Ecto neural progenitor cell (in vitro differentiated cells): ENCODE data around the gene VSTM2L.
"Not testable (repeated sequence)": the region's sequence is repeated elsewhere in the genome, so short reads cannot be mapped to it uniquely, and the experiment has no call there.

Source experiments
- DNase-seq: peaks from one replicate; pipeline ENCODE4 v3.0.0-alpha.2; 2018; ENCODE audit warnings: low spot score

The VSTM2L gene

DNA sequence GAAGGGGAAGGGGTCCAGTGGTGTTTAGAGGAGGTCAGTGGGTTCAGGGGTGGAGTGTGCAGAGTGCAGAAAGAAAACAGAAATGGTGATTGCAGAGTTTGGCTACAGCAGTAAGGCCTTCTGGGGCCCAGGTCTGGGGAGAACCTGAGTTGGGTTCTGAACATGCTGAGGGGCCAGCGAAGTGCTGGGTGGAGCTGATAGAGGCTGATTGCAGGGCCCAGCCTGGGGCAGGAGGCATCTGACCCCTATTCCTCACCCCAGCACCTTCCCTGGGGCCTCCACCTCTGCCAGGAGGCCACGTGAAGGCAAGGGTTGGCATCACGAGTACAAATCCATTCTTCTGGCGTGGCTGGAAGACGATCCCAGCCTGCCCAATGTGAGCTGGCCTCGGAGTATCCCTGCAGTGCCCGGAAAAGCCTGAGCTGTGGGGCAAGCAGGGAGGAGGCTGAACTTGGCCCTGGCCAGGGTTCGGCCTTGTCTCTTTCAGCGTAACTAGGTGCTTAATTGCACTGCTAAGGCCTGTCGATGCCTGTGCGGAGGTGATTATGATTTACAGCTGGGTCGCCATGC lies 35.3 kb downstream of the VSTM2L start:
- DNase-seq, result no peak

DNA sequence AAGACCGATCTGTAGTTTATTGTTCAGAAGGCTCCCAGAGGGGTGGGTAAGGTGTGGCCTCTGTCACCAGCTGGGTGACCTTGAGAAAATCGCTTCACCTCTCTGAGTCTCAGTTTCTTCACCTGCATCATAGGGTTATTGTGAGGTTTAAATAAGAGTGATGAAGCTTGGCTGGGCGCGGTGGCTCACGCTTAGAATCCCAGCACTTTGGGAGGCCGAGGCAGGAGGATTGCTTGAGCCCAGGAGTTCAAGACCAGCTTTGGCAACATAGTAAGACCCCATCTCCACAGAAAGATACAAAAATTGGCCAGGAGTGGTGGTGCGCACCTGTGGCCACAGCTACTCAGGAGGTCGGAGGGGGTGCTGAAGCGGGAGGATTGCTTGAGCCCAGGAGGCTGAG lies 36.0 kb downstream of the VSTM2L start:
- DNase-seq, result no peak

DNA sequence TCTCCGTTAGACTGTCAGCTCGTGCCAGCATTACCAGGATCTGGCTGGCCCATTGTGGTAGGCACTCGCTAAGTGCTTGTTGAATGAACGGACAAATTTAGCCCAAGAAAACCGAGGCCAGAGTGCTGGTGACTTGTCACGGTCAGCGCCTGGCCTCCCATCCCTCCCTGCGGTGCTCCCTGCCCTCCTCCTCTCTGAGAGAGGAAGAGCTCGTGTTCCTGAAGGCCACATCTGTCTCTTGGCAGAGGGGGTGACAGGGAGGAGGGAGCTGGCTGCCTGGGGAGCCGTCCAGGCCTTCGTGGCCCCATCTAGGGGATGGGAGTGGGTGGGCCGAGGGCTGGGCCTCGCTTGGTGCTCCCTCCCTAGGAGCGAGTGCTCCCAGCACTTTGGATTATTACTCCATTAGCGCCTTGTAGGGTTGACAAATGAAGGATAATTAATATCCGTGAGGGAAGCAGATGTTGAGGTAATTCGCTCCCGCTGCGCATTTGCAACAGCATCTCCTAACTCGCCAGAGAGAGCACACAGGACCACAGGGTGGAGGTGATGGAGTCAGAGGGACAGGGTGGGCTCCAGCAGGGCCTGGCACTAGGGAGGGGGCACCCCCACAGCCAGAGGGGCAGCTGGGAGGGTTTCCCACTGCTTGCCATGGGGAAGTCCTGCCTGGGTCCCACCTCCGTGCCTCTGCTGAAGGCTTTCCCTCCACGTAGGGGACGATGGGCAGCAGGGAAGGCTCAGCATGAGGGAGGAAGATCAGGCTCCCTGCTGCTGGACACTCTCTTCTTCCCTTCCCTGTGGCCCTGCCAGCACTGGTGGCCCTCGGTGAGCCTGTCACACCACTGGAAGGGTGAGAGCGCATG lies 37.0 kb downstream of the VSTM2L start:
- DNase-seq, result no peak

DNA sequence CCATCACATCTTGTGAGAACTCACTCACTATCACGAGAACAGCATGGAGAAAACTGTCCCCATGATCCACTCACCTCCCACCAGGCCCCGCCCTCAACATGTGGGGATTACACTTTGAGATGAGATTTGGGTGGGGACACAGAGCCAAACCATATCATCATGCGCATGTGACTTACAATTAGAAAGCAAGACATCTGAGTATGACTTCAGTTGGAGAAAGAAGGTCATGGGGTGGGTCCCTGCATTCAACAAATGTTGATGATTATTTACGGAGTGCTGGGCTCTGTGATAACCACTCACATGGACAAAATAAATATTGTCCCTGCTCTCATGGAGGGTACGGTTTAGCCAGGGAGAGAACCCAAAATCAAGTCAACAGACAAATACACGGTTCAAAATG lies 37.9 kb downstream of the VSTM2L start:
- DNase-seq, result no peak

DNA sequence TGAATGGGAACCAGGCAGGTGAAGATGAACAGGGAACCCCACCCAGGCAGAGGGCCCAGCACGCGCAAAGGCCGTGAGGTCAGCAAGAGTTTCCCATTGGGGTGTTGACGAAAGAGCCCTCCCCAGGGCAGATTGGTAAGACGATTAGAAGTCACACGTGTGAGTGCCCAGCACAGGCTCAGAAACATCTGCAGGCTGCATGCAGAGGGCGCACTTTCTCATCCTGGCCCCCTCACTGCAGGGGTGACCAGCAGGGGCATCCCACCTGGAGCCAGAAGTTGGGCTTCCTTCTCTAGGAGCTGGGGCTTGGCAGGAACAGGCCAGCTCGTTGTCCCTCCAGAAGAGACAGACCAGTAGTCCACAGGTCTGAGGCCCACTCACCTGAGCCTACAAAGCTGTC lies 38.4 kb downstream of the VSTM2L start:
- no peak for DNase-seq

DNA sequence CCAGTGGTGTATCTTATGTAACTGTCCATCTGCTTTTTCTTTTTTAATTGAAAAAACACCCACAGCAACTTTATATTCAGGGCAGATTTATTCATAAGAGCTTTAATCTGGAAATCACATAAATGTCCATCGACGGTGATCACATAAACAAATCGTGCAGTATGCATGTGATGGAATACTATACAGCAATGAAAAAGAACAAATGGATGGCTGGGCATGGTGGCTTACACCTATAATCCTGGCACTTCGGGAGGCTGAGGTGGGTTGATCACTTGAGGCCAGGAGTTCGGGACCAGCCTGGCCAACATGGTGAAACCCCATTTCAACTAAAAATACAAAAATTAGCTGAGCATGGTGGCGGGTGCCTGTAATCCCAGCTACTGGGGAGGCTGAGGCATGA lies 39.1 kb downstream of the VSTM2L start:
- DNase-seq, result peak; percentile 10

DNA sequence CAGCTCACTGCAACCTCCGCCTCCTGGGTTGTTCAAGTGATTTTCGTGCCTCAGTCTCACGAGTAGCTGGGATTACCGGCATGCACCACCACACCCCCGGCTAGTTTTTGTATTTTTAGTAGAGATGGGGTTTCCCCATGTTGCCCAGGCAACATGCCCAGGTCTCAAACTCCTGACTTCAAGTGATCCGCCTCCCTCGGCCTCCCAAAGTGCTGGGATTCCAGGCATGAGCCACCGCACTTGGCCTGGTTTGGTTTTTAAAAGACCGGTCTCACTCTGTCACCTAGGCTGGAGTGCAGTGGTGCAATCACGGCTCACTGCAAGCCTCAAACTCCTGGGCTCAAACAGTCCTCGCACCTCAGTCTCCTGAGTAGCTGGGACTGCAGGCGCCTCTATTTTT lies 40.1 kb downstream of the VSTM2L start:
- DNase-seq, result peak; percentile 41

DNA sequence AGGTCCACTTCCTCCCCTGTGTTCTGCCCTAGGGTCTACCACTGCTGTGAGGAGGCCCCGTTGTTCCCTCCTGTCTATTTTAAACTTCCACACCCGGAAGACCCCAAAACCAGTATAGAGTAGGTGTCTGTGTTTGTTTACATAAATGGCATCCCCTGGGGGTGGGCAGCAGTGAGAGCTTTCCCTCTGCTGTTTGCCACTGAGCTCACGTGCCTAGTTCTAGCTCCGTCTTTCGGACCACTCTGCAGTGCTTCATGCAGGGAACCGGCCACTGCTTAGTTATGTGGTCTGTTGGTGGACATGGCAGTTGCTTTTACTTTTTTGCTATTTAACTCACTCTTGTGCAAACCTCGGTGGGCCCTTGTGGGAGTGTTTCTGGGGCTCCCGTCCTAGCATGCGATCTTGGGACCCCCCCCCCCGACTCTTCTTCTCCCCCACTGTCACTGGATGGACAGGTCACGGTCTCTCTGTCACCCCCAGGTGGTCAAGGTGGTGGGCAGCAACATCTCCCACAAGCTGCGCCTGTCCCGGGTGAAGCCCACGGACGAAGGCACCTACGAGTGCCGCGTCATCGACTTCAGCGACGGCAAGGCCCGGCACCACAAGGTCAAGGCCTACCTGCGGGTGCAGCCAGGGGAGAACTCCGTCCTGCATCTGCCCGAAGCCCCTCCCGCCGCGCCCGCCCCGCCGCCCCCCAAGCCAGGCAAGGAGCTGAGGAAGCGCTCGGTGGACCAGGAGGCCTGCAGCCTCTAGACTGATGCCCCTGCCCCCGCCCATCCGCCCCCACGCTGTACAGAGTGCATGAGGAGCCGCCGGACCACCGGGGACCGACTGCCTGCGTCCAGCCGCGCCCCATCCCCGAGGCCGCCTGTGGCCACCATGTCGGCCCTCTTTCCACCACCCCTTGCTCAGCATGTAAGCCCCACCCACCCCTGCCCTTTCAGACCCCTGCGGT lies 40.9 kb downstream of the VSTM2L start:
- peak; percentile 51 for DNase-seq

DNA sequence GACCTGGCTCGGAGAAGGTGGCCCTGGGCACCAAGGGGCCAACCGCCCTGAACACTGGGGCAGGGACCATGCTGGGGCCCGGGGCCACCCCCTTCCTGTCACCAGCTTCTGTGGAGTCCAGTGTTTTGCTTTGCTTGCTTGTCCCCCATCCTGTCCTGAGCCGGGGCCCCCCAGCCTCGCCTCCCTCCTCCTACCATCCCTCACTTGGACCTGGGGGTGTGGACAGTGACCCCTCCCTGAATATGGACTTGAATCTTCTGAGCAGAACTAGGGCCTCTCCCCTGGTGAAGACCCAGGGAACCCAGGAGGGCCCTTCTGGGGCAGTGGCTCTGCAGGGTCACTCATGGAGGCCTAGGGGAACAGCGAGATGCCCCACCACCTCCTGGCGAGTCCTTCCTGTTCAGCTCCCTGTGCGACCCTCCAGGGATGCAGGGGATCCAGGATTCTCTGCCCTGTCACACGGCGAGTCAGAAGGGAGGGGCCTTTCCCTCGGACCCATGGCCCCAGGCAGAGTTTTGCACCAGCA lies 41.6 kb downstream of the VSTM2L start:
- peak; percentile 47 for DNase-seq

DNA sequence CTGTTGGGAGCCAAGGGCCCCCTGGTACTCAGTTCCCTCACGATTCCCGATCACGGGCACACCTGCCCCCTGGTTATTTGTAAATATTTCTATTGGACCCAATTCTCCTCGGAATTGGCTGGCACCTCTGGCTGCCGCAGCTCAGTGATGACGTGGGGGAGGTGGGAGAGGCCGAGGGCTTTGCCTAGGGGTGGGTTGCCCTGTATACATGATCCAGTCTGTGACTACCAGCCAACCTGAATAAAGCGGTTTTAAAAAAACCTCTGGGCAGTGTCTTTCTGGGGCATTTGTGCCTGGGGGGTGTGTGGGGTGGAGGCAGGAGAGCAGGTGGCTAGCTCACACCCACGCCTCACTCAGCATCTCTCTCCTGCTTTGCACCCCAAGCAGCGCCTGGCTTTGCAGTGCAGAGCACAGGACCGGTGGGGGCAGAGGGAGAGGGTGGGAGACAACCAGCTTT lies 42.2 kb downstream of the VSTM2L start:
- peak; percentile 41 for DNase-seq

DNA sequence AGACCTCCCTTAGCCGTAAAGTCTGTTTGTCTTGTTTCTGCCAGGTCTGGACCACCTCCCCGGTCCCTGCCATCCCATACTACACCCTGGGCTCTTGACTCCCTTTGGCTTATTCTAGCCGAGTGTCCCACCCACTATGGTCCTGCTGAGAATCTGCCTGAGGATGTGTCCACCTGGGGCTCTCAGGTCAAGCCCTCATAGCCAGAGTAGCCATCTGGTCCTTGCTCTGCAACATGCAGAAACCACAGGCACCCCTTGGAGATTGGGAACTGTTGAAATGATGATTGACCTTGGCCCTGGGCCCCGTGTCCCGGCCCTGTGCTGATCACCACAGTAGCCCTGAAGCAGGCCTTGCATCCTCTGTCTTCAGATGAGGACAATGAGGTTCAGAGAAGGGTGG lies 44.0 kb downstream of the VSTM2L start:
- DNase-seq, result peak; percentile 22

DNA sequence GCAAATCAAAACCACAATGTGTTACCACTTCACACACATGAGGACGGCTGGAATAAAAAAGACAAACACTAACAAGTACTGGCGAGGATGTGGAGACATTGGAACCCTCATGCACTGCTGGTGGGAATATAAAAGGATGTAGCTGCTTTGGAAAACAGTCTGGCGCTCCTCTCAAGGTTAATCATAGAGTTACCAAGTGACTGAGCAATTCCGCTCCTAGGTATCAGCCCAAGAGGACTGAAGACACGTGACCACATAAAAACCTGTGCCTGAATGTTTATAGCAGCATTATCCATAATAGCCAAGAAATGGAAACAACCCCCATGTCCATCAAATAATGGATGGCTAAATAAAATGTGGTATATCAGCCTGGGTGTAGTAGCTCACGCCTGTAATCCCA lies 45.0 kb downstream of the VSTM2L start:
- DNase-seq, result no peak

DNA sequence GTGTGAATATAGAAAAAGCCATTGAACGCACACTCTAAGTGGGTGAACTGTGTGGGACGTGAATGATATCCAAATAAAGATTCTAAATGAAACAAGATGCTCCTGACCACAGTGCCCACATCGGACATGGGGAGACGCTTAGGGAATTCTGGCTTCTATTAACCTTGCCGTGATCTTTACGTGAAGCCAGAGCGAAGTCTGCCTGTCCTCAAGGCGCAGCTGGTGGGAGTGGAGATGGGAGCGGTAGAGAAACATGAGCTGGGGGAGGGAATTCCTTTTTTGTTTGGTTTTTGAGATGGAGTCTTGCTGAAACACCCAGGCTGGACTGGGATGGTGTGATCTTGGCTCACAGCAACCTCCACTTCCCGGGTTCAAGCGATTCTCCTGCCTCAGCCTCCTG lies 46.0 kb downstream of the VSTM2L start:
- peak; percentile 21 for DNase-seq

DNA sequence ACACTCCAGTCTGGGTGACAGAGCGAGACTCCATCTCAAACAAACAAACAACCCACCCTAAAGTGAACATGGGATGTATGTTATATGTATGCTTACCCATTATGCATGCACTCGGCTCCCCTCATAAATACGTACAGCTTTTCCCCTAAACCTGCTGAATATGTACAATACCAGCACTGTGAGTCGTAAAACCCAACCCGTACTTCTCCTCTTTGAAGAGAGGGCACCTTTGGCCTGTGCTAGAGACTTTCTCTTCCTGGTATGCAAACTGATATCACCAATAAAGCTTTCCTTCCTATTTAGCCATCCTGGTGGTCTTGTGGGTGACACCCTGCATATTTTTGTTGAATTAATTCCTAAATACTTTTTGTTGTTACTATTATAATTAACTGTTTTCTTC lies 51.3 kb downstream of the VSTM2L start:
- no peak for DNase-seq

DNA sequence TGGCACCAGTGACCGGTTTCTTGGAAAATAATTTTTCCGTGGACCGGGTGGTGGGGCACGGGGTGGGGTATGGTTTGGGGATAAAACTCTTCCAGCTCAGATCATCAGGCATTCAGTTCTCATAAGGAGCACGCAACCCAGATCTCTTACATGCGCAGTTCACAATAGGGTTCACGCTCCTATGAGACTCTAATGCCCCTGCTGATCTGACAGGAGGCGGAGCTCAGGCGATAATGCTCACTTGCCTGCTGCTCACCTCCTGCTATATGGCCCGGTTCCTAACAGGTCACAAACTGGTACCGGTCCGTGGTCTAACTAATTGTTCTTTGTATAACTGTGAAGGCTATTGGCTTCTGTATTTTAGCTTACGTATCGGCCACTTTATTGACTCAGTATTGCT lies 51.7 kb downstream of the VSTM2L start:
- DNase-seq, result peak; percentile 21

DNA sequence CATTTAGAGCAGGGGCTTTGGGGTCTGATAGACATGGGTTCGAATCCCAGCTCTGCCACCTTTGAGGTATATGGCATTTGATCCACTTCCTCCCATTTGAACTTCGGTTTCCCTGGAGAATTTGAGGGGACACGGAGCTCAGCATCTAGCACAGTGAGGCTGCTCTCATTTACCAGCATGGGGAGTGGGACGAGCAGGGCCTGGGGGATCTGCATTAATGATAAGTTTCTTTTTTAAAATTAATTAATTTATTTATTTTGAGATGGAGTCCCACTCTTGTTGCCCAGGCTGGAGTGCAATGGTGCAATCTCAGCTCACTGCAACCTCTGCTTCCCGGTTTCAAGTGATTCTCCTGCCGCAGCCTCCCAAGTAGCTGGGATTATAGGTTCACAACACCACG lies 52.6 kb downstream of the VSTM2L start:
- no peak for DNase-seq

DNA sequence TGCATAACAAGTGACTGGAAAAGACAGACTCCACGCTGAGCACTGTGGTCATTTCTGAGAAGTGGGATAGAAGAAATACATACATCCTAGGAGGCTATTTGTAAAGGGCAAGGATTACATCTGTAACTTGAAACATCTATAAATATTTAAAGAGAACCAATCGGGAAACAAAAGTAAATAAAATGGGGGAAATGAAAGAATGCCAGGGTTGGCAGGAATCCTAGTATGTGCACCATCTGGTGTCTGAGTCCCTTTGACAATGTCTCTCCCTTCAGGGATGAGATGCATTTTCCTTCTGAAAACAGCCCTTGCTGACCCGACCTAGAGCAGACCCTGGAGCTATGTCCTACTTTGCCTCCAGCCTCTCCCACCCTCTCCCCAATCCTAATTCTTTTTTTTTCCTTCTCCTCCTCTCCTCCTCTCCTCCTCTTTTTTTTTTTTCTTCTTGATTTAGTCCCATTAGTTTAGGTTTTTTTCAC lies 53.2 kb downstream of the VSTM2L start:
- DNase-seq, result no peak

DNA sequence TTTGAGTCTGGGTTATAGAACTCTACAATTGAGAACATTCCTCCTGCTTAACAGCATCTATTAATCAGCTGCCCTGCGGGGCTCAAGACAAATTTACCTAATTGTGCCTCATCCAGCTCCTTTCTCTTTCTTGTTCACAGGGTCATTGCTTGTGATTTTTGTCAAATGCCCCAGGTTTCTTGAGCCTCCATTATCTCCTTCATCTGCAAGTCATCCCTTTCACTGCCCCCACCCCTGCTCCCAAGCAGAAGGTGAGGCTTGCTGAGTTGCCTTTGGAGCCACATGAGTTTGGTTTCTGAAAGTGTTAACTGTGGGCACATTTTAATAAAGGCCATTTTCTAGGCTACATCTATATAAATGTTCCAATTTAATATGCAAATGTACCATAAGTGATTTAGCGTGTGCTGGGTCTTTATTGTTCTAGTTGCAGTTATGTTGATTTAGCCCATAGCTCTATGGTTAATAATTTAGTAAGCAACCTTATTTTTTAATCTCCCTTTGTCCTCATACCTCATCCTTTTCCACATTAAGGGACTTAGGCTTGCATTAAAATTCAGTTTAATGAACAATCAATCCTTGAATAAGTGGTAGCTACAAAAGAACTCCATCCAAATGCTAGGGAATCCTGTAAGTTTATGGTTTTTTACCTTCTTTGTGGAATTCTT lies 56.1 kb downstream of the VSTM2L start:
- DNase-seq, result peak; percentile 28

DNA sequence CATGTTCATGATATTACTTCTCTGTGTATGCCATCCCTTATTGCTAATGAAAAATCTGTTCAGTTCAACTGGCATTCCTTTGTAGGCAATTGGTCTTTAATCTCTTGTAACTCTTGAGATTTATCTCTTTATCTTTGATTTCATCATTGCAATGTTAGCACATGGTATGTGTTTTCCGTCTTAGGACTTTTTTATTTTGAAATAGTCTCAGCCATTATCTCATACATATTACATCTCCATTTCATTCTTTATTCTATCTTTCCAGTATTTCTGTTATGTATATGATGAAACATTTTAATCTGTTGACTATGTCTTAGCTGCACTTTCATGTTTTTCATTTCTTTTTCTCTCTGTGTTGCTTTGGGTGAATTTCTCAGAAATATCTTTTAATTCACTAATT lies 58.1 kb downstream of the VSTM2L start:
- no peak for DNase-seq

DNA sequence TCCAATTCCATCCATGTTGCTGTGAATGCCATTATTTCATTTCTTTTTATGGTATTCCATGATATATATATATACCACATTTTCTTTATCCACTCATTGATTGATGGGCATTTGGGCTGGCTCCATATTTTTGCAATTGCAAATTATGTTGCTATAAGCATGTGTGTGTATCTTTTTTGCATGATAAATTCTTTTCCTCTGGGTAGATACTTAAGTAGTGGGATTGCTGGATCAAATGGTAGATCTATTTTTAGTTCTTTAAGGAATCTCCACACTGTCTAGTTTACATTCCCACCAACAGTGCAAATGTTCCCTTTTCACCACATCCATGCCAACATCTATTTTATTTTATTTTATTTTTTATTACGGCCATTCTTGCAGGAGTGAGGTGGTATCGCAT lies 60.6 kb downstream of the VSTM2L start:
- not testable (repeated sequence) for DNase-seq

DNA sequence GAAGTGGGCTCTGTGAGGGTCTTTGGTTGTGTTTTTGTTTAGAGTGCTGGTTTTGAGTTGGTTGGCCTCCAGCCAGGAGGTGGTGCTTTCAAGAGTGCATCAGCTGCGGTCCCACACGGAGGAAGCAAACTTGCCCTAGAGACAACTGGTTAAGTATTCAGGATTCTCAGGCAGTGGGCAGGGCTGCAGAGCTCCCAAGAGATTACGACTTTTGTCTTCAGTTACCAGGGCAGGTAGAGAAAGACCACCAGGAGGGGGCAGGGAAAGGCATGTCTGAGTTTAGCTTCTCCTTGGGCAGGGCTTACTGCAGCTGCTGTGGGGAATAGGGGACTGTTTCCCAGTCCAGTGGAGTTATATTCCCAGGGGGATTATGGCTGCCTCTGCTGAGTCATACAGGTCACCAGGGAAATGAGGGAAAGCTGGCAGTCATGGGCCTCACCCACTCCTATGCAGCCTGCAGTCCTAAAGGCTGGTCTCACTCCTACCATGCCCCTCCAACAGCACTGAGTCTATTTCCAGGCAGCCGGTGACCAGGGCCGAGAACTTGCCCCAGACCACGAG lies 66.0 kb downstream of the VSTM2L start:
- no peak for DNase-seq
